ENCODE measurements around the gene CHCHD10.
"Not testable (repeated sequence)": the region's sequence is repeated elsewhere in the genome, so short reads cannot be mapped to it uniquely, and the experiment has no call there.

Gene CHCHD10

GRCh38 chr22:23744485-23744884 is 23.3 kb downstream of the CHCHD10 start:
- no peak for DNase-seq

GRCh38 chr22:23744001-23744400 is 23.8 kb downstream of the CHCHD10 start:
- DNase-seq, result no peak

DNA sequence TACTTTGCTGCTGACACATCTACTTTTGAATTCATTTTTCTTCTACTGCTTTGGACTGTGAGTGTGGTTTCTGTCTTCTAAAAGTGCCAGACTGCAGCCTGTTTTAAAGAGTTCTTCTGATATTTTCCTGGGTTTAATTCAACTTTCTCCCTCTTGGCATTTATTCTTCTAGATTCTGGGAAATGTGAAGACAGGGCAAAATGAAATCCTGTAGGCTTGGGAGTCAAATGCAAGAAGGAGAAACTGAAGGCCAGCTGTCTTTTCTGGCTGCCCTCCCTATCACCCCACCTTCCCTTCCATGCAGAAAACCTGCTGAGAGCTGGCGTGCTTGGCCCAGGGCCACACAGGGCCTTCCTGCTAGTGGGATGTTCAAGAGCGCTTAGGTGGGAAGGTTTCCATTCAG is 24.5 kb downstream of the CHCHD10 start:
- no peak for DNase-seq

GRCh38 chr22:23742505-23743264 is 25.1 kb downstream of the CHCHD10 start:
- no peak for DNase-seq

GRCh38 chr22:23737696-23738095 is 30.1 kb downstream of the CHCHD10 start:
- no peak for DNase-seq

GRCh38 chr22:23728108-23728507 is 39.7 kb downstream of the CHCHD10 start:
- DNase-seq, result not testable (repeated sequence)

DNA sequence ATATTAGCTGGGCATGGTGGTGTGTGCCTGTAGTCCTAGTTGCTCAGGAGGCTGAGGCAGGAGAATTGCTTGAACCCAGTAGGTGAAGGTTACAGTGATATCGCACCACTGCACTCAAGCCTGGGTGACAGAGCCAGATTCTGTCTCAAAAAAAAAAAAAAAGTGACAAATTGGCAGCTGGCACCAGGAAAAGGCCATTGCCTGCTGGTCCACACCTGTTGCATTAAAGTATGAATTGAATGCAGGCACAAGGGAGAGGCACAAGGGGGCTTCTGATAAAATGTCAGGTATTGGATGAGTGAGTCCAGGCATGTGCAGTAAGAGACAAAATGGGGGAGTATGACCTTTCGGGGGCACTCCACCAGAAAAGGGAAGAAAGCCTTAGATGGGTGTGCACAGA is 45.0 kb downstream of the CHCHD10 start:
- no peak for DNase-seq

DNA sequence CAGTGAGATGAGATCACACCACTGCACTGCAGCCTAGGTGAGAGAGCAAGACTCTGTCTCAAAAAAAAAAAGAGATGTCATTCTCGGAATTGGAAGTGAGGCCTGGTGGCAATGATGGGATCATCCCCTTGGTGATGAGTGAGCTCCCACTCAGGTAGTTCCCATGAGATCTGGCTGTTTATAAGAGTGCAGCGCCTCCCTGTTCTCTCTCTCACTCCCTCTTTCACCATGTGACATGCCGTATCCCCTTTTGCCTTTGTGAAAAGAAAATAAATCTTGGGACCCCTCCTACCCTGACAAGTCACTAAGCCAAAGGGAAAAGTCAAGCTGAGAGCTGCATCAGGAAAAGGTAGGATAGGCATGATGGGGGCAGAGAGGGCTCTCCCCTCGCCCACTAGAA is 45.6 kb downstream of the CHCHD10 start:
- no peak for DNase-seq

DNA sequence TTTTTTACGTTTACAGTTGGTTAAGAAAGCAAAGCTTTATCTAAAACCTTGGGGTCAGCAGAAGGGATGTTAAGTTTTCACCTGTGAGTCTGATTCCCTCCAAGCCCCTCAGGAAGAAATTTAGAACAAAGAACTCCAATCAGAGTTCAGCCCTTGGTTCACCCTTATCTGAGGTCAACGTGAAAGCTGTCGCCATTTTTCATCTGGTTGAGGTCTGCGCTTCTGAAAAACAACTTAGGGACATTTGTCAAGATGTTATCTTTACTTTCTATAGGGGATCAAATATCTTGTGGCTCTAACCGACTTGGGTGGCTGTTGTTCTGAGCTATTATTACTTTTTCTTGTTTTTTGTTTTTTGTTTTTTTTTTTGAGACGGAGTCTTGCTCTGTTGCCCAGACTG is 46.9 kb downstream of the CHCHD10 start:
- no peak for DNase-seq

- DNase-seq, result no peak
These were observed 49.2 kb downstream of the CHCHD10 start for GRCh38 chr22:23718371-23719165.

- peak; percentile 92 for DNase-seq
These were observed 50.7 kb downstream of the CHCHD10 start for GRCh38 chr22:23716811-23717801.
